GM21360 (cell line): ENCODE measurements around the gene SLC12A2.

Source experiments
- ATAC-seq: cut with Tn5 transposase; IDR thresholded peaks from one replicate; pipeline ENCODE4 v1.9.1; 2021; ENCODE audit warnings: mild to moderate bottlenecking, moderate library complexity; ENCODE audit not compliant: unreplicated experiment

SLC12A2 gene

DNA sequence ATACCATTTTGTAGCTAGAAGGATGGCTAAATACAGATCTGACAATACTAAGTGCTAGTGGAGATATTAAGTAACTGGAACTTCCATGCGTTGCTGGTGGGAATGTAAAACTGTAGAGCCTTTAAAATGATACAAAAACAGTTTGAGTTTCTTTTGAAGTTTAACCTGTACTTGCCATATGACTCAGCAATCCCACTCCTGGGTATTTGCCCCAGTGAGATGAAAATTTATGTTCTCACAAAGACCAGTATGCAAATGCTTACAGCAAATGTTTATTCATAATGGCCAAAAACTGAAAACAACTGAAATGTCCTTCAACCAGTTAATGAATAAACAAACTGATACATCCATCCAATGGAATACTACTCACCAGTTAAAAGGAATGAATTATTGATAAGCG is 137.3 kb downstream of the SLC12A2 start:
- no peak for ATAC-seq

DNA sequence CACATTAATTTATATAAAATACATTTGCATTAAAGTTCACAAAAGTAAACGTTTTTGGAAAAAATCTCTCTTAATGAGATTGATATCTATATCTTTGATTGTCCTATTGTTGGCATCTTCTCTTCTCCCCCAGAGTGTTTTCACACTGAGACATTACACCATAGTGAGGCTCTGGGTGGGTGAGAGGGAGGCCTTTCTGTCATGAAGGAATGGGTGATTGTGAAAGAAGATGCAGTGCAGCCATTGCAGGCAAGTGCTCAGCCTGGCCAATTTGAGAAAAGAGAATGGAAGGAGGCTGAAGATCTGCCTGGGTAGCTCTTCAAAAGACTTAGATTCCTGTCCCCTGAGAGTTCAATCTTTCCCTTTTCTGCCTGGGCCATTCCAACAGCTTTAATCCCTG is 140.8 kb downstream of the SLC12A2 start:
- ATAC-seq: no peak

DNA sequence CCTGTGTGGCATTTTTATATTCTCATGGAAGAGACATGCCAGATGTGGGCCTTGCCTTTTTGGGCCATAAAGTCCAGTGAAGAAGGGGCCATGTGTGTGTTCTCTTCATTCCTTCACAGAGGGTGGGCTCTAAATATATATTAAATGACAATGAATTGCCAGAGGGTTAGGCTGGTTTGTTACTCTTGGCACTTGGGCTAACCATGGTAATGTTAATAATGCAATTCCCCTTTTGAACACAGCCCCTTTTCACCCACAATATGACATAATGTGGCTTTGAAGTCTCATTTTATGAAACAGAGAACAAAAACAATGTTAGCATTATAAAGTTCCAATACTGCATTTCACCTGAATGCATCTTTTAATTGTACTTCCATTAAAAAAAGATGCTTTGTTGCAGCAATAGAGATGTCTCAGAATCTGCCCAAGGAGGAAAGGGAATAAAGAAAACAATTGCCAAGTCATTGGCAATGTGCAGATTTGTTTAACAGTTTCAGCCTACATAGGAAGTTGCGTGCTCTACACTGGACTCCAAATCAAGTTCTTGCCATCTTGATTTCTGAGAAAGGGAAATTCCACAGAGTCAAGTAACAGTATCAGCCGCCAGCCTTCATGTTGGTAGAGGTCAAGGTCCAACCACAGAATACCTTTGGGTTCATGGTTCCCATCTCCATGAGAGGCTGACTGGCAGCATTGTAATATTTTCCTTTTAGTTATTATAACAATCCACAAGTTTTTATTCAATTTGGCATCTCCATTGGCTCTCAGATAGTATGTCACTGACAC is 141.9 kb downstream of the SLC12A2 start:
- ATAC-seq: no peak

DNA sequence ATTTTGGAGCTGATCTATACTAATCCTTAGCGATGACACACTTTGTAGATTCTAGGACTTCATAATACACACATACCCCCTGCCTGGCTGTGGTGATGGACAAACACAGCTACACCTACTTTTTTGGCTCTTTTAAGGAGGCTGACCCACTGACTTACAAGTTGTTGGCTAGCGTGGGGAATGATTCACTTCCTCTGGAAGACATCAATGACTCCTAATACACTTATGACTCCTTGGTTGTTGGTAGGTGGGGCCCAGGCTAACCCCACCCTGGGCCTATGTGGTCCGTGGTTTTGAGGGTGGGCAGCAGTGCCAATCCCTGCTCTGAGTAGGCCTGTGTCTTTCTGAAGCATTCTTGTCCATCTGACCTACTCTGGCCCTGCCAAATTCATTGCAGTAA is 144.4 kb downstream of the SLC12A2 start:
- ATAC-seq: no peak

DNA sequence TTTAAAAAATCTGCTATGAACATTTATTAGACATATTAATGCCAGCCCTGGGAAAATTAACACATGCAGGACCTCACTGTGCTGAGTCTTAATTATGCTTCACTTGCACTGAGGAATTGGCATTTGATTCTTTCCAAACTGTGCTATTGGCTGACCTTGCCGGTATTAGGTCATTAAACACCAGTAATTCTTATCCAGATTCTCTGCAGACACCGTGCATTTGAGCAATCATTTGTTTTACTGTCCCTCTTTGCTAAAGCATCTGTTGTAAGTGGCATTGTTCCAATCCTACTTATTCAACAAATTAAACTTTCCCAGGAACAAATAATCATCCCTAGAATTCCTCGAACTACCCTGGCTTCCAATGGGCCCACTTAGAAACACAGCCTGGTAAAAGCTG is 145.0 kb downstream of the SLC12A2 start:
- no peak for ATAC-seq

DNA sequence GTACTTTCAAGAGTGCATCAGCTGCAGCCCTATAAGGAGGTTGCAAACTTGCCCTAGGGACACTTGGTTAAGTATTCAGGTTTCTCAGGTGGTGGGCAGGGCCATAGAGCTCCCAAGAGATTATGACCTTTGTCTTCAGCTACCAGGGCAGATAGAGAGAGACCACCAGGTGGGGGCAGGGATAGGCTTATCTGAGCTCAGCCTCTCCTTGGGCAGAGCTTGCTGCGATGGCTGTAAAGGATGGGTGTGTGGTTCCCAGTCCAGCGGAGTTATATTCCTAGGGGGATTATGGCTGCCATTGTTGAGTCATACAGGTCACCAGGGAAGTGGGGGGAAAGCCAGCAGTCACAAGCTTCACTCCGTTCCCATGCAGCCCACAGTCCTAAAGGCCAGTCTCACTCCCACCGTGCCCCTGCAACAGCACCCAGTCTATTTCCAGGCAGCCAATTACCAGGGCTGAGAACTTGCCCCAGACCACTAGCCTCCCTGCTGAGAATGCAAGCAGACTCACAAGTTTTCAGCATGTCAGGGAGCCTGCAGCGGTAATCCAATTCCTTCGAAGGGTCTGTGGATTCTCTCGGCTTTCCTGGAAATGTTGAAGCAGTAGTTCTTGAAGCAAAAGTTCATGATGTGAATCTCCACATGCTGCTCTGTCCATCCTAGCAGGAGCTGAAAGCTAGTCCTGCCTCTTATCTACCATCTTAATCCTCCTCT is 151.5 kb downstream of the SLC12A2 start:
- ATAC-seq: no peak

DNA sequence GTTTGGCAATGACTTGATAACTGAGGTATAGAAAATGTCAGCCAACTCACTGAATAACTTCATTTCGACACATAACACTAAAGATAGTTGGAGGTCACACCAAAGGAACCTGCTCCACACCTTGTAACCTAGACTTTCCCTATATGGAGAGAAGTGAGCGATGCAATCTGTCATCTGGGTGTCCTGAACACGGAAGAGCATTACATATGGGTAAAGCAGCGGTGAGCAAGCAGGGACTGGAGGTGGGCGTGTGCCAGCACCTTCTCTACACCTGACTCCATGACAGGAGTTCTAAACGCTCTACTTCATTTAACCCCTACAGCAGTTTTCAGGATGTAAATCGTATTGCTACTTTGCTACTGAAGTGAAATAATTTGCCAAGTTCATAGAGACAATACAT is 152.8 kb downstream of the SLC12A2 start:
- no peak for ATAC-seq

DNA sequence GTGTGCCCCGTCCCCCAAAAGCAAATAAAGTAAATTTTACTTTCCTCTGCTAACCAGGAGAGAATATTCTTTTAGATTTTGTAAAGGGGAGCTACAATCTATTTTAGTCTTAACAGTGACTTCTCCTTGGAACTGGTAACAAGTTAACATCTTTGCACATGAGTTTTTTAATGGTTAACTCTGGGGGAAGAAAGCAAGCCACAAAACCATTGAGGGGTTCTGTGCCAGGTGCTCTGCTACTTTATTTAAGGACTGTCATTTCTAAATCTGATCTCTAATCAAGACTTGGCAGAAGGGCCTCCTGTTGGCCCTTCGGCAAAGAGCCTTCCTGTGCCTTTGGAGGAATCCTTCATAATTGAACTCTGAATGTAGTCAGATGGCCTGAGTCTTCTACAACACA is 153.4 kb downstream of the SLC12A2 start:
- no peak for ATAC-seq

DNA sequence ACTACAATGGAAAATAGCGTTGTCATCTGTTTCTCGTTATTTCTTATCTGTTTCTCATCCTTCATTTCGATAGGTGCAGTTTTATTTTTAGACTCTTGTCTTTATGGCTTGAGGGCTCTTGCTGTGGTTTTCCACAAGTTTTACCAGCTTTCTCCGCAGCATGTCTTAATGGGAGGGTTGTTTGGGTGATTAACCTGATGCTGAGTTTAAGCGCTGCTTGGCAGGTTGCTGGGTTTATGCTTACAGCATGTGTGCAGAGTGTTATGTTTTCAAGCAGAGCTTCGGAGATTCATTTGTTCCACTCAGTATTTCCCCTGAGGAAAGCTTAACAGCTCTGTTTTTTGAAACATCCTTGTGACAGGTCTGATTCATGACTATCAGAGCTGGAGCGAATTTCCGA is 154.0 kb downstream of the SLC12A2 start:
- ATAC-seq: no peak
